GM21786 (cell line): ENCODE measurements around the gene RER1.

Experiments used
- ATAC-seq: cut with Tn5 transposase; IDR thresholded peaks from one replicate; pipeline ENCODE4 v1.9.1; 2021; ENCODE audit not compliant: unreplicated experiment

The RER1 gene

GRCh38 chr1:2442661-2443060 is 51.0 kb downstream of the RER1 start:
- ATAC-seq, result no peak

DNA sequence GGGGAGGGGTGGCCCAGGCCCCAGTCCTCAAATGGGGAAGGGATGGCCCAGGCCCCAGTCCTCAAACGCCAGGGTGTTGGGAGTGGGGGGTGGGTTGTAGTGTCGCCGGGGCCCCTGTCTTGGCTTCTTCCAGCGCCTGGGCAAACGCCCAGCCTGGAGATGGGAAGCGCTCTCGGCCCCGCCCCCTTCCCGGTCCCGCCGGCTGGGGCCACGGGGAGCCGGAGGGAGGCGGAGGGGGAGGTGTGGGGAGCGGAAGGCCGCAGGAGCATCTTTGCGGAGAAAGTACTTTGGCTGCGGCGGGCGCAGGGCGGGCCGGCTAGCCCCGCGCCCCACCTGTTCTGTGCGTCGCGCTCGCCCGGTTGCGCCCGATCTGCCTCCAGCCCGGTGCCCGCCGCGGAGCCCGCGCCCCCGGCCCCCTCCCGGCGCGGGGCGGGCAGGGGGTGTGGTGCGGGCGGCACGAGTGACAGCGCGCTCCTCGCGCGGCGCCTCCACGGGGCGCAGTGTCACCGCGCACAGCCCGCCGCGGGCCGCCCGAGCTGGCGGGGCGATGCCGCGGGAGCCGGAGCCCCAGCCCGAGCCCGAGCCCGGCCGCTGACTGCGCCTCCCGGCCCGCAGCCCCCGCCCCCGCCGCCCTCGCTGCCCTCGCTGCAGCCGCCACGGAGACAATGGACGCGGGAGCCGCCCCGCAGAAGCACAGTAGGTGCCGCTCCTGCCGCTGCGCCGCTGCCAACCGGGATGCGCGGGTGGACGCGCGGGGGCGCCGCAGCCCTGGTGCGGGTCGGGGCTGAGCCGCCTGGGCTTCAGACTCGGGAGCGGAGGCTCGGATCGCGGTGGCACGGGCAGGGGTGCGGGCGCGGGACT is 51.9 kb downstream of the RER1 start:
- no peak for ATAC-seq

DNA sequence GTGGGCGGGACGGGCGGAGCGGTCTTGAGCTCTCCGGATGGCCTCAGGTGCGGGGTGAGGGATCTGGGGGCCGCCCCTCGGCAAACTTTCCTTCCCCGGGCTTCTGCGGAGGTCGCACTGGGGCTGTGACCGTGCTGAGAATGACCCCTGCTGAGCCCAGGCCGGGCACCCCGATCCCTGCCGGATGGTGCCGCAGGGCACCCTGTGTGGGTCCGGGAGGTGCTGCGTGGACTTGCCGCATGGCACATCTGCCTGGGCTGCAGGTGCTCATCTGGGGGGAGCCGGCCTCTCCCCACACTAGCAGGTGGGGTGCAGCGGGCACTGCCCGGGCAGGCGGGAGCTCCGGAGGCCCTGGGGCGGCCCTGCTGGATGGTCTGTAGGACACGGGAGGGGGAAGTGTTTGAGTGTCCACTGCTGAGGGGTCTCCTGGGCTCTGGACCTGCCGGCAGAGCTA is 52.5 kb downstream of the RER1 start:
- no peak for ATAC-seq

DNA sequence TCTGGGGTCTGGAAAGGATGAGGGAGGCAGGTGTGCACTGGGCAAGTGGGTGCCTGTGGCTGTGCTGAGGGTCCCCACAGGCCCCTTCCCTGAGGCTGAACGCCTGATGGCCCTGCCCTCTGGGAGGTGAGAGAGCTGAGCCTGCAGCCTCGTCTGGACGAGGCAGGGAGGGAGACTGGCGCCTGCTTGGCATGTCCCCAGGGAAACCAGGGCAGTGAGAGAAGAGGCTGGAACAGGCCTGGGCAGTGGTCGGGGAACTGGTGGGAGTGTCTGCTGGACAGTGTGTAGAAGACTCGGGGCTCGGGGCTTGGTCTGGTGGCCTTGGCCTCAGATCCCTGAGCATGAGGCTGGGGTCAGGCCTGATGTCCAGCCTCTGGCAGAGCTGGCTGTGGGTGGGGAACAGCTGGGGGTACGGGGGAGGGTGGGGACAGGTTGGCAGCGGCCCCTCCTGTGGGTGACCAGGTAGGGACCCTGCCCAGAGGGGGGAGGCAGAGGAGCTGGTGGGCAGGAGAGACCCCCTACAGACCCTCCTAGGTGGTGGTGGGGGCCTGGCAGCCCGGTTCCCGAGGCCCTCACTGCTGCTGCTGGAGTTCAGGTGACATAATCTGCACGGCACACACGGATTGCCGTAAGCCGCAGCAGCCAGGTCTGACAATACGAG is 53.7 kb downstream of the RER1 start:
- ATAC-seq, result no peak

DNA sequence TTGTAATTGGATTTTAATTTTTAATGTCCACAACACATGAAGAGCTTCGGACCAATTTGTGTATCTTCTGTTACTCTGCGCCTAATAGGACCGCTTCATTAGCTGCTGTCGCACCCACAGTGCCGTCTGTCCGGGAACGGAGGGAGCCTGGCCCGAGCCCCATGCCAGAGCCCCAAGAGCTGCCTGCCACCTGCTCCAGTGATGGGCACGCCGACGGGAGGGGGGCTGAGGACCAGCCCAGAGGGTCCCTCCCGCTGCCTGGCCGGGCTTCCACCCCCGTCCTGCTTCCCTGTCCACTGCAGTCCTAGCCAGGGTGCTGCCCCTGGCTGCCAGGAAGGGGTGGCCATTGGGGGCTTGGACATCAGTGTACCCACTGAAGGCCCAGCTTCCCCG is 54.2 kb downstream of the RER1 start:
- no peak for ATAC-seq

- no peak for ATAC-seq
Observed at GRCh38 chr1:2446394-2446793, 54.8 kb downstream of the RER1 start.

- no peak for ATAC-seq
Observed at GRCh38 chr1:2446861-2447260, 55.2 kb downstream of the RER1 start.

GRCh38 chr1:2447276-2448097 is 55.8 kb downstream of the RER1 start:
- no peak for ATAC-seq

DNA sequence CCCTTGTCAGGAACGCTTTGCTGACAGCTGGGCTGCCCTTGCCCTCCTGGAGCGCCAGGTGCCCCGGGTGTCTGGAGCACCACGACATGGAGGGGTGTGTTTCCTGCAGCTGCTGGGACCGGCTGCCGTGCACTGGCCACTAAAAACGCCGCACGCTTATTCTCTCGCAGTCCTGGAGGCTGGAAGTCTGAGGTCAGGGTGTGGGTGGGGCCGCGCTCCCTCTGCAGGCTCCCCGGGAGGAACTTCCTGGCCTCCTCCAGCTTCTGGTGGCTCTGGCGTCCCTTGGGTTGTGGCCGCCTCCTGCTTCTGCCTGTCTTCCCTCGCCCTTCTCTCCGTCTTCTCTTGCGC is 56.4 kb downstream of the RER1 start:
- ATAC-seq, result no peak

- no peak for ATAC-seq
Observed at GRCh38 chr1:2449636-2450454, 58.2 kb downstream of the RER1 start.

DNA sequence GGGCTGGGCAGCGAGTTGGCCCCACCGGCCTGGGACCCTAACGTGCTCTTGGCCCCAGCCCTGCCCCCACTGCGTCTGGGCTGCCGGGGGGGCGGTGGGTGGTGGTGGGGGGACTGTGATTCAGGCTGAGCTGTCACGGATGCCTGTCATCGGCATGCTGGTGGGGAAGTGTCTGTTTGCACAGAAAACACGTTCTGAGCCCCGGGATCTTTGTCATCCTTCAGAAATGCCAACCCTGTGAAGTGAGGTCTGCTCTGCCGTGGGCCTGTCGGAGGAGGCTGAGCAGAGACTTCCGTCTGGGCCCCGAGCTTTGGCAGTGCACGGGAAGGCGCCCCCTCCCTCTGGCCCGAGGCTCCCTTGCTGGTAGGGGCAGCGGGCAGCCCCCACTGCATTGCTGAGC is 60.1 kb downstream of the RER1 start:
- ATAC-seq, result no peak

- ATAC-seq, result no peak
Observed at GRCh38 chr1:2452201-2452931, 60.7 kb downstream of the RER1 start.

DNA sequence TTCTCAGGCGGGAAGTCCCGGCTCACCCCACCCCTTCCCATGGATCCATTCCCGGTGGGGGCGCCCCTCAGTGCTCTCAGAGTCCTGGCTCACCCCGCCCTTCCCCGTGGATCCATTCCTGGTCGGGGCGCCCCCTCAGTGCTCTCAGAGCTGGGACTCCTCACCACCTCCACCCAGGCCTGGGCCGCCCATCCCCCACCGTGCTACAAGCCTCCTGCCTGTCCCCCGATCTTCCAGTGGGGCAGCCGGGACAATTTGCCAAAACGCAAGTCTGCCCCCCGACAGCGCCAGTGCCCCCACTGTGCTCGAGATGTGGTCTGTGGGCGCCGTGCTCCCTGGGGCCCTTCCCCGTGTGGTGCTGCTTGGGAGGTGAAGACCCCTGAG is 61.3 kb downstream of the RER1 start:
- no peak for ATAC-seq

DNA sequence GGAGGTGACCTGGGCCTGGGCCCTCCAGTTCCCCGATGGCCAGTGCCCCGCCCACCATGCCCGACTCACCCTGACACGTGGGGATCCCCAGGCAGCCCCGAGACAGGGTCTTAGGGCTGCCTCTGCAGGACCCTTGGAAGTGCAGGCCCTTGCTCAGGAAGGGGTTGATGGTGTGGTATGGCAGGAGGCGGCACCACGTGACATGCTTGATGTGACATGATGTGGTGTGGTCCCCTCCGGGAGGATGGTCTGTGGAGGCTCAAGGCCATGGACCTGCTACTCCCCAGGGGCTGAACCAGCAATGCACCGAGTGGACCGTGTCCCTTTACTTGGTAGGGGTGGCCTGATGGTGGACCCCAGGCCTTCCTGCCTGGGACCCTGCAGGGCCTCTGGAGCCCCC is 62.6 kb downstream of the RER1 start:
- no peak for ATAC-seq
